IMR-90 (cell line): ENCODE results near the gene ABHD1. TPM values are rescaled to one million over a fixed set of nuclear protein-coding genes. Genes with fewer than 3 reads are reported as not detected.

Experiments used
- ATAC-seq: fragments of 200-7000 bp; cut with Tn5 transposase; 2 replicates; pipeline ENCODE4 v1.9.1; 2020; ENCODE audit warnings: low read depth, mild to moderate bottlenecking, moderate library complexity
- BruUV-seq: library from RNA; stranded (reverse); fragments of 400-500 nt; replicated peaks from 2 replicates; lab custom pipeline; 2021; lab: Mats Ljungman, UMichigan
- CTCF ChIA-PET: fragments of 300-600 bp; formaldehyde crosslinking; extraction: SDS; loops from one replicate; lab custom pipeline; 2021; ENCODE audit warnings: antibody characterized with exemption; lab: Yijun Ruan, JAX
- POLR2A ChIA-PET: fragments of 300-600 bp; sonication (Branson Sonifier 250); formaldehyde crosslinking; loops from one replicate; lab custom pipeline; 2022; ENCODE audit warnings: antibody characterized with exemption; ENCODE audit not compliant: unreplicated experiment; lab: Charles Lee
- DNase-seq: peaks from one replicate; pipeline ENCODE4 v3.0.0; 2013
- H2AFZ ChIP-seq: replicated peaks from 2 replicates; pipeline ENCODE3; 2013; ENCODE audit warnings: low read length, mild to moderate bottlenecking; ENCODE audit not compliant: poor library complexity
- H2AK5ac ChIP-seq: 2 replicates; pipeline ENCODE4 v1.6.1; 2013; ENCODE audit warnings: low read depth, low read length, inconsistent platforms
- H2AK9ac ChIP-seq: replicated peaks from 2 replicates; pipeline ENCODE3; 2013; ENCODE audit warnings: mild to moderate bottlenecking, low read depth, low read length, moderate library complexity; ENCODE audit not compliant: poor library complexity
- H2BK120ac ChIP-seq: 2 replicates; pipeline ENCODE4 v1.6.1; 2013; ENCODE audit warnings: low read depth, low read length, inconsistent platforms
- H2BK15ac ChIP-seq: 3 replicates; pipeline ENCODE4 v1.6.1; 2013; ENCODE audit warnings: low read depth, low read length, inconsistent platforms
- H2BK20ac ChIP-seq: 2 replicates; pipeline ENCODE4 v1.6.1; 2013; ENCODE audit warnings: low read depth, mild to moderate bottlenecking, inconsistent platforms, low read length, moderate library complexity
- H2BK5ac ChIP-seq: 2 replicates; pipeline ENCODE4 v1.6.1; 2013; ENCODE audit warnings: mild to moderate bottlenecking, low read depth, low read length, inconsistent platforms; ENCODE audit not compliant: poor library complexity, severe bottlenecking
- H3K14ac ChIP-seq: replicated peaks from 2 replicates; pipeline ENCODE4 v1.6.1; 2013; ENCODE audit warnings: low read depth, low read length, inconsistent platforms
- H3K18ac ChIP-seq: 2 replicates; pipeline ENCODE4 v1.6.1; 2013; ENCODE audit warnings: low read depth, low read length, control low read depth
- H3K23ac ChIP-seq: 2 replicates; pipeline ENCODE4 v1.6.1; 2013; ENCODE audit warnings: low read depth, low read length, inconsistent platforms
- H3K27ac ChIP-seq: 2 replicates; pipeline ENCODE4 v1.5.1; 2013; ENCODE audit warnings: mild to moderate bottlenecking, control low read depth, low read length; ENCODE audit not compliant: insufficient read depth
- H3K27me3 ChIP-seq: 2 replicates; pipeline ENCODE4 v1.6.1; 2013; ENCODE audit warnings: low read length; ENCODE audit not compliant: control insufficient read depth, insufficient read depth
- H3K36me3 ChIP-seq: 2 replicates; pipeline ENCODE4 v1.6.1; 2013; ENCODE audit warnings: low read length, mixed read lengths; ENCODE audit not compliant: control insufficient read depth, insufficient read depth
- H3K4ac ChIP-seq: 2 replicates; pipeline ENCODE4 v1.6.1; 2013; ENCODE audit warnings: low read depth, low read length, inconsistent platforms
- H3K4me1 ChIP-seq: 2 replicates; pipeline ENCODE4 v1.6.1; 2013; ENCODE audit warnings: low read length, mixed read lengths; ENCODE audit not compliant: control insufficient read depth, insufficient read depth
- H3K4me2 ChIP-seq: 2 replicates; pipeline ENCODE4 v1.6.1; 2013; ENCODE audit warnings: low read depth, mild to moderate bottlenecking, control low read depth, low read length, moderate library complexity
- H3K4me3 ChIP-seq: 2 replicates; pipeline ENCODE4 v1.5.1; 2013; ENCODE audit warnings: low read depth, mild to moderate bottlenecking, control low read depth, low read length, moderate library complexity; ENCODE audit not compliant: insufficient read depth
- H3K56ac ChIP-seq: 2 replicates; pipeline ENCODE4 v1.6.1; 2013; ENCODE audit warnings: low read length, inconsistent platforms; ENCODE audit not compliant: insufficient read depth; ENCODE audit errors: extremely low read depth
- H3K79me1 ChIP-seq, 2 experiments: 2 replicates each; pipeline ENCODE4 v1.6.1; 2013; ENCODE audit warnings: low read length in 2 of 2, inconsistent platforms in 1 of 2, low read depth in 1 of 2
- H3K9ac ChIP-seq: 2 replicates; pipeline ENCODE4 v1.6.1; 2013; ENCODE audit warnings: low read depth, low read length, control low read depth
- H3K9me1 ChIP-seq: 2 replicates; pipeline ENCODE4 v1.6.1; 2013; ENCODE audit warnings: low read length, inconsistent platforms; ENCODE audit not compliant: insufficient read depth
- H3K9me3 ChIP-seq: 2 replicates; pipeline ENCODE4 v1.6.1; 2013; ENCODE audit warnings: low read length; ENCODE audit not compliant: control insufficient read depth, insufficient read depth
- H4K20me1 ChIP-seq: 2 replicates; pipeline ENCODE4 v1.6.1; 2013; ENCODE audit warnings: low read length, inconsistent platforms; ENCODE audit not compliant: insufficient read depth
- H4K5ac ChIP-seq: 2 replicates; pipeline ENCODE4 v1.6.1; 2013; ENCODE audit warnings: mild to moderate bottlenecking, low read depth, low read length, control low read depth
- H4K8ac ChIP-seq, 2 experiments: 2 replicates each; pipeline ENCODE4 v1.6.1; 2013; ENCODE audit warnings: low read depth in 2 of 2, low read length in 2 of 2, control low read depth in 1 of 2, inconsistent platforms in 1 of 2
- H4K91ac ChIP-seq: 2 replicates; pipeline ENCODE4 v1.6.1; 2013; ENCODE audit warnings: low read depth, low read length, inconsistent platforms; ENCODE audit not compliant: insufficient read depth
- BHLHE40 ChIP-seq: fragments of 150-350 bp; IDR thresholded peaks from 2 replicates; pipeline ENCODE4 v1.6.1; 2016; ENCODE audit warnings: mild to moderate bottlenecking, low read depth, low read length
- CEBPB ChIP-seq: IDR thresholded peaks from 2 replicates; pipeline ENCODE4 v1.6.1; 2012; ENCODE audit warnings: low read depth, low read length, improper control_type of control experiment
- CHD1 ChIP-seq: IDR thresholded peaks from 2 replicates; pipeline ENCODE4 v1.6.1; 2012; ENCODE audit warnings: low read depth, low read length, improper control_type of control experiment
- CTCF ChIP-seq: conservative IDR thresholded peaks from 2 replicates; pipeline ENCODE4 v1.5.1; 2012; ENCODE audit warnings: mild to moderate bottlenecking, low read depth, low read length, improper control_type of control experiment
- ELK1 ChIP-seq: fragments of 150-350 bp; IDR thresholded peaks from 2 replicates; pipeline ENCODE4 v1.6.1; 2016; ENCODE audit warnings: low read depth, mild to moderate bottlenecking, low read length, moderate library complexity, borderline replicate concordance
- FOS ChIP-seq: fragments of 150-350 bp; IDR thresholded peaks from 2 replicates; pipeline ENCODE4 v1.6.1; 2016; ENCODE audit warnings: low read depth, low read length
- MAFK ChIP-seq: IDR thresholded peaks from 2 replicates; pipeline ENCODE4 v1.6.1; 2012; ENCODE audit warnings: low read depth, low read length, improper control_type of control experiment
- MAZ ChIP-seq: IDR thresholded peaks from 2 replicates; pipeline ENCODE4 v1.6.1; 2012; ENCODE audit warnings: low read depth, mild to moderate bottlenecking, low read length, improper control_type of control experiment, moderate library complexity, borderline replicate concordance
- MXI1 ChIP-seq: IDR thresholded peaks from 2 replicates; pipeline ENCODE4 v1.6.1; 2012; ENCODE audit warnings: low read depth, mild to moderate bottlenecking, low read length, moderate library complexity, borderline replicate concordance
- NFE2L2 ChIP-seq: fragments of 150-350 bp; IDR thresholded peaks from 2 replicates; pipeline ENCODE4 v1.6.1; 2016; ENCODE audit warnings: low read depth, mild to moderate bottlenecking, low read length
- POLR2A ChIP-seq: IDR thresholded peaks from 2 replicates; pipeline ENCODE4 v1.6.1; 2012; ENCODE audit warnings: mild to moderate bottlenecking, low read depth, low read length
- RAD21 ChIP-seq: IDR thresholded peaks from 2 replicates; pipeline ENCODE4 v1.6.1; 2012; ENCODE audit warnings: low read length, improper control_type of control experiment
- RCOR1 ChIP-seq: IDR thresholded peaks from 2 replicates; pipeline ENCODE4 v1.6.1; 2012; ENCODE audit warnings: mild to moderate bottlenecking, low read length, improper control_type of control experiment; ENCODE audit not compliant: insufficient replicate concordance
- RFX5 ChIP-seq: IDR thresholded peaks from 2 replicates; pipeline ENCODE4 v1.8.0; 2012; ENCODE audit warnings: low read depth, mild to moderate bottlenecking, low read length, moderate library complexity
- SMC3 ChIP-seq: fragments of 150-350 bp; IDR thresholded peaks from 2 replicates; pipeline ENCODE4 v1.6.1; 2016; ENCODE audit warnings: low read depth, mild to moderate bottlenecking, antibody characterized with exemption, low read length, moderate library complexity
- USF2 ChIP-seq: fragments of 150-350 bp; IDR thresholded peaks from 2 replicates; pipeline ENCODE4 v1.6.1; 2017; ENCODE audit warnings: mild to moderate bottlenecking, antibody characterized with exemption, low read length, low read depth
- WGBS, 2 experiments: methylation state at CpG; one replicate each; pipeline versions ENCODE4 v1.1.5 to v1.1.7; 2013; ENCODE audit warnings: missing lambda C conversion rate in 2 of 2; ENCODE audit not compliant: insufficient read length in 1 of 2; ENCODE audit errors: extremely low coverage in 2 of 2; 5-methylcytosine and 5-hydroxymethylcytosine counted together
- dilution Hi-C: fragments of 300-500 bp; cut with HindIII; formaldehyde crosslinking; loops from one replicate; pipeline ENCODE4 v1.14.3; 2018; ENCODE audit warnings: low sequenced_read_pairs; ENCODE audit not compliant: unreplicated experiment
- in situ Hi-C: fragments of 300-500 bp; cut with MboI; formaldehyde crosslinking; loops from 3 replicates; pipeline ENCODE4 v1.14.3; 2019; ENCODE audit warnings: low sequenced_read_pairs, inconsistent platforms, mixed read lengths
- intact Hi-C: fragments of 100-400 bp; cut with micrococcal nuclease; formaldehyde crosslinking; loops from 2 replicates; pipeline ENCODE4 v1.10.0; 2022
- polyA plus RNA-seq, 3 experiments: library from polyadenylated mRNA; depleted of rRNA; stranded (reverse); fragments of >200 nt; gene quantifications; 2 replicates each; pipeline ENCODE4 v1.2.3, GENCODE V29; 2012; ENCODE audit warnings: low replicate concordance in 1 of 3
- total RNA-seq: library from RNA; depleted of rRNA; stranded (reverse); fragments of >200 nt; gene quantifications from 2 replicates; pipeline ENCODE4 v1.2.3, GENCODE V29; 2012

ABHD1 gene
- total and polyA plus RNA-seq, 2 of the 4 experiments (the other 2 are of a cell fraction): 0.24 TPM; not detected in 1

- Histone ChIP-seq H3K23ac (no peak overlapping the region), H4K91ac (no peak overlapping the region), H3K27ac (no peak overlapping the region), H3K9me3 (no peaks in the 10 kb centered on the region), H3K14ac (no peak overlapping the region), H3K4me1 (no peaks in the 10 kb centered on the region), H3K27me3 (peaks cover 15% of the 10 kb centered on the region), H3K56ac (no peak overlapping the region), H4K8ac (no peak overlapping the region), H4K20me1 (no peaks in the 10 kb centered on the region; the same call in 1 of the 2 replicates), H3K9me1 (no peaks in the 10 kb centered on the region), H3K4me2 (no peak overlapping the region), H2BK20ac (no peak overlapping the region), H2BK15ac (no peak overlapping the region), H2AK9ac (no peak overlapping the region), H2AFZ (no peak overlapping the region), H3K4me3 (no peak overlapping the region), H3K79me1 (no peaks in the 10 kb centered on the region), H3K18ac (no peak overlapping the region), H2BK120ac (no peak overlapping the region), H2AK5ac (no peak overlapping the region), H3K9ac (no peak overlapping the region), H3K4ac (no peak overlapping the region), H2BK5ac (no peak overlapping the region), H3K36me3 (no peaks in the 10 kb centered on the region), H4K5ac (no peak overlapping the region)
- intact Hi-C loops (no loop called here), in situ Hi-C loops (no loop called here), dilution Hi-C loops (no loop called here)
- ATAC-seq (no peak), DNase-seq (no peak)
- no TSS peak for BruUV-seq
- ChIA-PET POLR2A (no interaction called here), CTCF (no interaction called here)
- TF ChIP-seq BHLHE40 (no peak), RAD21 (no peak), SMC3 (no peak), USF2 (no peak), CHD1 (no peak), FOS (no peak), ELK1 (no peak), MAZ (no peak), MAFK (no peak), MXI1 (no peak), POLR2A (no peak), NFE2L2 (no peak), CEBPB (no peak), RFX5 (no peak), RCOR1 (no peak), CTCF (no peak)
- WGBS, 2 experiments: 67% methylated on average over 1 of the region's 6 CpGs; no CpG with 5 or more reads in 1 of the 2 experiments
These were observed 35.7 kb downstream of the ABHD1 start for GRCh38 chr2:27159271-27159670.
